Panc1 (cell line): ENCODE data around the gene CRYAB. TPM values are rescaled to one million over a fixed set of nuclear protein-coding genes. Genes with fewer than 3 reads are reported as not detected.

Experiments used
- ATAC-seq: fragments of 200-7000 bp; cut with Tn5 transposase; 2 replicates; pipeline ENCODE4 v1.9.1; 2020; ENCODE audit warnings: mild to moderate bottlenecking, moderate library complexity
- BruUV-seq: library from RNA; stranded (reverse); fragments of 400-500 nt; replicated peaks from 2 replicates; lab custom pipeline; 2021; lab: Mats Ljungman, UMichigan
- CTCF ChIA-PET: fragments of 300-600 bp; sonication (Branson Sonifier 250); formaldehyde crosslinking; loops from one replicate; lab custom pipeline; 2022; ENCODE audit warnings: antibody characterized with exemption; lab: Charles Lee
- POLR2A ChIA-PET: fragments of 300-600 bp; sonication (Branson Sonifier 250); formaldehyde crosslinking; loops from one replicate; lab custom pipeline; 2022; ENCODE audit warnings: antibody characterized with exemption; lab: Charles Lee
- DNase-seq: peaks from one replicate; pipeline ENCODE4 v3.0.0-alpha.2; 2010; ENCODE audit warnings: low read depth, low spot score
- H3K27ac ChIP-seq: 2 replicates; pipeline ENCODE4 v1.5.1; 2011; ENCODE audit warnings: mild to moderate bottlenecking, low read length, inconsistent platforms
- H3K27me3 ChIP-seq: fragments of 200-500 bp; sonication (Bioruptor generic); 2 replicates; pipeline ENCODE4 v1.6.0; 2014; ENCODE audit warnings: low read length, inconsistent platforms; ENCODE audit not compliant: control insufficient read depth, insufficient read depth
- H3K36me3 ChIP-seq: fragments of 200-500 bp; sonication (Bioruptor generic); 2 replicates; pipeline ENCODE4 v1.5.1; 2014; ENCODE audit warnings: inconsistent platforms, mild to moderate bottlenecking, low read length, moderate library complexity; ENCODE audit not compliant: control insufficient read depth, insufficient read depth
- H3K4me1 ChIP-seq: 2 replicates; pipeline ENCODE4 v1.5.1; 2011; ENCODE audit warnings: inconsistent platforms, mild to moderate bottlenecking, low read length, moderate library complexity; ENCODE audit not compliant: control insufficient read depth, insufficient read depth
- H3K4me3 ChIP-seq, 2 experiments: 2 replicates each; pipeline ENCODE4 v1.5.1; 2011 to 2012; ENCODE audit warnings: low read depth in 2 of 2, low read length in 2 of 2, mild to moderate bottlenecking in 2 of 2, inconsistent platforms in 1 of 2, moderate library complexity in 1 of 2
- H3K9me3 ChIP-seq: fragments of 200-500 bp; sonication (Bioruptor generic); 2 replicates; pipeline ENCODE4 v1.5.1; 2014; ENCODE audit warnings: low read depth, mild to moderate bottlenecking, inconsistent platforms, low read length, moderate library complexity; ENCODE audit not compliant: control insufficient read depth, insufficient read depth
- CTCF ChIP-seq: fragments of 450-650 bp; IDR thresholded peaks from 2 replicates; pipeline ENCODE4 v1.5.1; 2017; ENCODE audit warnings: mild to moderate bottlenecking
- POLR2AphosphoS5 ChIP-seq: IDR thresholded peaks from 2 replicates; pipeline ENCODE4 v1.6.1; 2012; ENCODE audit warnings: mild to moderate bottlenecking, low read depth, low read length, moderate library complexity
- REST ChIP-seq, 2 experiments: IDR thresholded peaks; 2 replicates each; pipeline ENCODE4 v1.6.1; 2011 to 2012; ENCODE audit warnings: low read depth in 2 of 2, control low read depth in 1 of 2, low read length in 1 of 2, mild to moderate bottlenecking in 1 of 2, moderate library complexity in 1 of 2; ENCODE audit not compliant: insufficient read depth in 1 of 2
- SIN3A ChIP-seq: IDR thresholded peaks from 2 replicates; pipeline ENCODE4 v1.6.1; 2012; ENCODE audit warnings: low read depth, mild to moderate bottlenecking, low read length, moderate library complexity, borderline replicate concordance; ENCODE audit not compliant: insufficient read depth
- TCF7L2 ChIP-seq: IDR thresholded peaks from 2 replicates; pipeline ENCODE4 v1.6.1; 2011; ENCODE audit warnings: mild to moderate bottlenecking, low read depth, low read length, inconsistent platforms
- in situ Hi-C: cut with HindIII; loops from 2 replicates; pipeline ENCODE4 v1.10.0; 2016; ENCODE audit warnings: low sequenced_read_pairs, low pct_unique_long_range_greater_than_20kb
- intact Hi-C: fragments of 100-400 bp; cut with micrococcal nuclease; formaldehyde crosslinking; loops from one replicate; pipeline ENCODE4 v1.10.0; 2022; ENCODE audit not compliant: unreplicated experiment
- total RNA-seq: library from RNA; stranded (reverse); gene quantifications from one replicate; pipeline ENCODE4 v1.2.1, GENCODE V29; 2021; ENCODE audit not compliant: unreplicated experiment

Gene CRYAB
- total RNA-seq, 1 experiment from 2014 or later = 0.59 TPM

DNA sequence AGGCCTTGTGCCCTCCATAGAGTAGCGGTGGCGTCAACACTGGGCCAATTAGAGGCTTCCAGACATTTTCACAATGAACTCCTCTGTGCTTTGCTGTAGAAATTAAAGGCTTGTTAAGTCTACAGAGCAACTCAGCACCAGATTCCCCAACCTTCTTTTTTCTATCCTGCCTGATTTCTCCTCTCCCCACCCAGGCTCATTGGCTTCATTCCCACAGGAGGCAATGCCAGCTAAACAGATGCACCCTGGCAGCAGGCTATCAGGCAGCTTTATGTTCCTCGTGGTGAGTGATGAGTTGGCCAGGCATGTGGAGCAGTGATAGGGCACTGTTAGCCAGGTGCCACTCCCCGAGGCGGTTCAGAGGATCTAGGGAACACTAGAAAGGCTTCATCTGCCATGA lies 30.4 kb upstream of the CRYAB start:
- ATAC-seq = no peak
- TF ChIP-seq REST (IDR thresholded peaks at IDR 0.05; ENCODE audit: insufficient read depth in 1 of 2, low read depth in 2 of 2, low read length in 1 of 2) = no peak
- no peak overlapping the region for H3K27ac ChIP-seq

DNA sequence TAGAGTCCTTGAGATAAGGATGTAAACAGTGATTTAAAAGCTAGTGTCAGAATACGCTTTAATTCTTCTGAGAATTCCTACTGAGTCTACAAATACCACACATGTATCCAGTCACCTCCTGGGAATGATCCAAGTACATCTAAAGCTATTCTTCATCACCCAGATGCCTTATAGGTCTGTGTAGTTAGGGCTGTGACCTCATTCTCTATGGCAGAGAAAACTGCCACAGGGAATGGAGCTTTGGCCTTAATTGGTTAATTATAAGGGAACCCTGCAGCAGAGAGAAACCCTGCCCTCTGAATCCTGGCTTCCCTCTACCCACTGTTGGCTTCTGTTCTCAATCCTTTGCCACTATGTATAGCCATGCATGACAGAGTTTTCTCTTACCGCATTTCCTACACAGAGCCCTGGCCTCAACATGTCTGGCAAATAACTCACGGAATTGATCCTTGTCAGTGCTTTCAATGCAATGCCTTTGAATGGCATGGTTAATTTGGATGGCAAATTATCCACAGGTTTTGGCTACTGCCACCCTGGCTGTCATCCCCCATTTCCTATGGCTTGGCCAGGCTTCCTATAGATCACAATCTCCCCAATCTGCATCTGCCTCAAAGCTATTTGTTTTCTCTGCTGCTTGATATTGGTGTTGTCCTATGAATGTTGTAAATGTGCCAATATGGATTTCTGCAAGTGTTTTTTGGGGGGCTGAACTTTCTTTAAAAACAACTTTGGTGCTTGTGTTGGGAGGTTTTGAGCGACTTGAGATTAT lies 28.4 kb upstream of the CRYAB start:
- Histone ChIP-seq H3K27me3 (no peaks in the 10 kb centered on the region), H3K4me3 (no peak overlapping the region), H3K9me3 (no peaks in the 10 kb centered on the region), H3K4me1 (peaks cover 22% of the 10 kb centered on the region), H3K36me3 (no peaks in the 10 kb centered on the region), H3K27ac (no peak overlapping the region)
- ChIA-PET CTCF (no interaction called here), POLR2A (no interaction called here)
- in situ Hi-C loops = no loop called here
- ATAC-seq (no peak), DNase-seq (no peak)
- BruUV-seq = TSS peak; percentile 60
- TF ChIP-seq POLR2AphosphoS5 (no peak), SIN3A (no peak), TCF7L2 (no peak), REST (IDR thresholded peaks at IDR 0.05; ENCODE audit: insufficient read depth in 1 of 2, low read depth in 2 of 2, low read length in 1 of 2) (no peak), CTCF (no peak)
- intact Hi-C loops = no loop called here

More for the DNA sequence above, 30.4 kb upstream of the CRYAB start:
- H3K36me3 ChIP-seq = no peaks in the 10 kb centered on the region
- intact Hi-C loops = no loop called here
- no peak for DNase-seq
- in situ Hi-C loops = no loop called here
- no peaks in the 10 kb centered on the region for H3K27me3 ChIP-seq
- ChIA-PET CTCF (no interaction called here), POLR2A (interaction anchor here (0.6 to 0.7 kb wide), 2 partner anchors 17 to 36 kb away, joined by 4 to 6 read pairs; no protein-coding TSS in a partner anchor)
- H3K4me3 ChIP-seq = no peak overlapping the region
- BruUV-seq = no TSS peak
- H3K4me1 ChIP-seq = peaks cover 18% of the 10 kb centered on the region
- H3K9me3 ChIP-seq = no peaks in the 10 kb centered on the region
